ENCODE measurements around the gene NAT9.
A peak's percentile ranks its signal among the peaks of the same experiment; 100 is the strongest.

NAT9 gene

DNA sequence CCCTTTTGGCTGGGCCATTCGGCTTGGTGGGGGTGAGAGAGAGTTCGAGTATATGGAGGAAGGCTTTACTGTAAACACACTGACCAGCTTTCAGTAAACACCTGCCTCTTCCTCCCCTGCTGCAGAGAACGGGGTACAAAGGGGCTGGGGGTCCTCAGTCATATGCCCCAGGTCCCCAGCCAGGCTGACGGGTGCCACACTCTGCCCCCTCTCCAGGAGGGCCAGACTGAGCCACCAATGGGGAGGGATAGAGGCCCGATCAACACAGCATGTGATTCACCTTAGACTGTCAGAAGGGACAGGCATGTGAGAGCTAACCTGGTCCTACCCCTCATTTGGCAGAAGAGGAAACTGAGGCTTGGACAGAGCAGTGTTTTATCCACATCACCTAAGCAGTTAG is 14.7 kb downstream of the NAT9 start:
- DNase-seq (ENCODE audit: low read depth) = no peak

DNA sequence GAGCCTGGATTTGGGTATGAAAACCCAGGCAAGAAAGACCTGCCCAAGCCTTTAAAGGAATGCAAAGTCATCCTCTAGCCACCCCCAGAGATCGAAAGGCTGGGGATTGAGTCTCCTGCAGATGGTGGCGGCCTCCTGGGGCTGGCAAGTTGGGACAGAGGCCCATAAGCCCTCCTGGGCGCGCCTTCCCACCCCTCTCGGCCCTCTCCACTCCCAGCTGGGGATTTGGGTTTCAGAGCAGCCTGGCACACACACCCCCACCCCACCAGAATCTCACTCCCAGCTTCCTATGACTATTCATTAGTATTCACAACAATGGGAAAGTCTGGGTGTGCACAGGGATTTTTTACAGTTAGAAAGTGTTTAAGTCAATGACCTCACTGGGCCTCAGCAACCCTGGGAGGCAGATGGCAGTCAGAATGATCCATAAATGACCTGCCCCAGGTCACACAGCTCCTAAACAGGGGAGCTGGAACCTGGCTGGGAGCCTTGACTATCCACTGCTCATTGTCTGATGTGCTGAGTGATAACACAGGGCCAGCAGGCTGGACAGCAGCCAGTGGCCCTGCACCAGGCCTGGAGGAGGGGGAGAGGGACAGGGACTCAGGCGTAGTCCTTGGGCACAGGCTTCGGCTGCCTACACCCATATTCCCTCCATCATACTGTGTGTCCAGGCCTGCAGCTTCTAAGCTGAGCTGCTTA is 15.6 kb downstream of the NAT9 start:
- DNase-seq (ENCODE audit: low read depth) = no peak

DNA sequence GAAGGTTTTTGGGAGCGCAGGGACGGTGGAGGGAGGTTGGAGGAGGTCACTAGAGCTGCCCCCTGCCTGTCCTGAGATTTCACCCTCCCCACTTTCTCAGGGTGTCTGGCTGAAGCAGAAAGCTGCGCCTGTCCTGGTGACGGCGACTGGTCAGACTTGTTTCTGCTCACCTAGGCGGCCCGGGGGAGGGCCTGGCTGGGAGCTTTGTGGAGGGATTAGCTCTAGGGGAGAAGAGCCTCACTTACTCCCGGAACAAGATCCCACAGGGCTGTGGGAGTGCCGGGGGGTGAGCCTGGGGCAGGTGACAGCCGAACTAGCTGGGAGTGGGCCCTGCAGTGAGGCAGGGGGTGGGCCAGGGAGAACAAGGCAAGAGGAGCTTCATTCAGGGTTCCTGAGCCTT is 16.2 kb downstream of the NAT9 start:
- DNase-seq (ENCODE audit: low read depth) = no peak

DNA sequence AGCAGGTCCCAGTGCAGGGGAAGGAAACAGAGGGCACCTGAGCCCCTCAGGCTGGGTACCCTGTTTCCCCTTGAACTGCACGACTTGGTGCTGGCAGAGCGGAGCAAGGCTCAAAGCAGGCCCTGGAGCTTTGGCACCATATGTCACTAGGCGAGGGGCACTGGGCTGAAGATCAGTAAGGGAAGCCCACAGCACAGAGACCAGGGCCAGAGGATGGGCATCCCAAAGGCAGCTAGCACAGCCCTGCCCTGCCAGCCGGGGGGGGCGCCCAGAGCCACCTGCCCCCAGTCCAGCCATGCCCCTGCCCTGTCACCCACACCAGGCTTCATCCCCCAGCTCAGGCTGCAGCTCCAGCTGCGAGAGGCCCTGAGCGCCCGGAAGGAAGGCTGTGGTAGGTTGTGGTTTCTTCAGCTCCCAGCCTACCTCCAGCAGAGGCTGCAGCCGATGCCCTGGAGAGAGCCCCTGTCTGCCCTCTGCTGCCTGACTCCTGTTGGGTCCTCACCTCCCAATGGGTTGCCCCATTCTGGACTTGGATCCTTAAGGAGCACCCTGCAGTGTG is 16.8 kb downstream of the NAT9 start:
- DNase-seq (ENCODE audit: low read depth) = no peak

DNA sequence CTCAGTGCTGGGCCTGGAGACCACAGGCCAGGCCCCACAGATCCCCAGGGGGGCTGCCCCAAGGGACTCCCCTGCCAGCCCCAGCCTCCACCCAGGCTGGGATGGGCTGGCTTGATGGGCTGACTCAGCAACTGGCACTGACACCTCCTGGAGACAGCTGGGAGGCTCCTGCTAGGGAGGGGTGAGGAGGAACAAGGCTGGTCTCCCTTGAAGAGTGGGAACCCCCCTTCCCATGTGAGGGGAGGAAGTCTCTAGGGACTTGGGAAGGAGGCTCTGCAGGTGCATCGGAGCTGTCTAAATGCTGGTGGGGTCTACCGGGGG is 17.3 kb downstream of the NAT9 start:
- no peak for DNase-seq (ENCODE audit: low read depth)

DNA sequence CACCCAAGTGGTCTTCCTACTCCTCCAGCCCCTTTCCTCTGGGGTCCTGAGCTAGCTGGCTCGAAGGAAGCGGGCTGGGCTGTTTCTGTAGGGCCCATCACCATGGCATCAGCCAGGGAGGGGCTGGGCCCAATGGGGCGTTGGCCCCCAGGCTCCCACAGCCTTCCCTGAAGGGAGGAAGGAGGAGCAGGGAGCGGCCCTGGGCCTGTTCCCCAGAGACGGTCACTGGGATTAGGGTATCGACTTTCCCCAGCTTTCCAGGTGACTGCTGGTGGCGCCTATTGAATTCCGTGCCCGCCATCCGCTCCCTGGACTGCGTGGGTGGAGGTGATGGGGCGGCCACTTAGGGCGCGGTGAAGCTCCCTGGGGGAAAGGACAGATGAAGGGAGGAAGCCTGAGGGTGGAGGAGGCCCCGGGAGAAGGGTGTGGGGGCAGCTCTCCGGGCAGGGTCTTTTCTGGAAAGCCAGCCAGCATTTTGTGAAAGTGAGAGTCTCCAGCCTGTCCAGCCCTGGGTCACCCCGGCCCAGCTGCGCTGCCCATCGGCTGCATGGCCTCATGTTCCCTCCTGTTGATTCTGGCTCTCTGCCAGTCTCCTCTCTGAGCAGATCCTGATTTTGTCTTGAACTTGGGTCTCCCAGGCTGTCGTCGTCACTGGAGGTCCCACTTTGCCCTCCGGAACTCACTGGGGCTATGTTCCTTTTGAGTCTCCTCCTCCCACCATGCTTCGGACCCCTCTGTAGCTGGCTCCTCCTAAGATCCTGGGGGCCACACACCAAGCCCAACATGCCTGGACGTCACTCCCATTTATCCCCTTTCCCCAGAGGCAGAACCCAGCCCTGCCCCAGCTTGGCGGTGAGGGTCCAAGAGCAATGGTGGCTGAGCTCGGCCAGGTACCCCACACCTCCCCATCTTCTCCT is 18.0 kb downstream of the NAT9 start:
- no peak for DNase-seq (ENCODE audit: low read depth)

DNA sequence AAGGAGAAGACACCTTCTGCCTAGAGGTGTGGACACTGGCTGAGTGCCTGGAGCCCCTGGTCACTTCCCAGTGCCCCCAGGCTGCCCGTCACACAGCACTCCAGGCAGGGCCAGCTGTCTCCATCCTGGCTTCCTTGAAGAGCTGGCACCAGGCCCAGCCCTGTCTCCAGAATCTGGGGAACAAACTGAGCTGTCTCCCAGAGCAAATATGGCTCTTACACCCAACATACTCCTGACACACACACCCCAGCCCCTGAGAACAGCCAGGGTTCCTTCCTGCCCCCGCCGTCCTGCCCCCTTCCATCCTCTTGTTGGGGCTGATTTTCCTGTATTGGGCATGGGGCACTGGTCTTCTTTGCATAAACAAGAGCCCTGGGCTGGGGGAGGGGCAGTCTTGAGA is 18.6 kb downstream of the NAT9 start:
- DNase-seq (ENCODE audit: low read depth) = no peak

DNA sequence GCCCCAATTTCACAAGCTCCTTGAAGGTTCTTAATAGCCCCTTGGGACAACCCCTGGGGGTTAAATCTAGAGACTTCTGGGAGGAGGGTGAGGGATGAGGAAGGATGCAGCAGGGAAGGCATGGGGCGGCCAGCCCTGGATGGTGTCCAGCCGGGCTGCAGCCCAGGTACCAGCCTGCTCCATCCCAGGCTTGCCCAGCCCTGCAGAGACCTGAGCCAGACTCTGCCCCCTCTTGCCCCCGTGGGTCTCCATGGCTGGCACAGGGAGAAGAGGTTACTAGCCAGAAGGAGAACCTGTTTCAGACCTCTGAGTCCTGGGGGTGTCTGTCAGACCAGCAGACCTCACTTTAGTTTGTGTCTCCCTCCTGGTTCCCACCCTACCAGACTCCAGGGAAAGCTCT is 19.3 kb downstream of the NAT9 start:
- no peak for DNase-seq (ENCODE audit: low read depth)

DNA sequence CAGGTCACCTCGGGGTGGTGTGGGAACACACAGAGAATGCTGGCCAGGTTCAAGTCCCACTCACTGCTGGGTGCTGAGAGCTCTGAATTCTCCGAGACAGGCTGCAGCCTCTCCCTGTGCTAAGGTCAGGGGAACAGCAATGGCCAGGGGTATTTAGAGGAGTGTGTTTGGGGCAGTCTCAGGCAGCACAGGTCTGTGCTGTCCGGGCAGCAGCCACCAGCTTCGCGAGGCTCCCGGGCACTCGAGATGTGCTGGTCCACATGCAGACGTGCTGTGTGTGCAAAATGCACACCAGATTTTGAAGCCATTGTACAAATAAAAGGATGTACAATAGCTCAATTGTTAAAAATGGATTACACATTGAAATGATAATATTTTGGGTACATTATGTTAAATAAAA is 20.6 kb downstream of the NAT9 start:
- no peak for DNase-seq (ENCODE audit: low read depth)

DNA sequence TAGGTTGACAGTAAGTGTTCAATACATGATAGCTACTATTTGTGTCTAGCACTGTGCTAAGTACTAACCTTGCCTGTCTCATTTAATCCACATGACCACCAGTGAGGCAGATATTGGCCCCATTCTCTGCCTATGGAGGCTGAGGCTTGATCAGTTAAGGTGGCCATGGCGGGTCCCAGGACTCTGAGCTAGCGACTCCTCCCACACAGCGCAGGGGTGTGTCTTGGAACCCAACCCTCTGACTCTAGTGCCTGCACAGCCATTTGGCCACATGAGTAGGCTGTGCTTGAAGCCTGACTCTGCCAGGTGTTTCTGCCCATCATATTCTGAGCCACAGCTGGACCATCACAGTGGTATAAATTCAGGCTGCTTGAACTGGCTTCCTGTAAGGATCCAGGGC is 21.3 kb downstream of the NAT9 start:
- DNase-seq (ENCODE audit: low read depth) = no peak

DNA sequence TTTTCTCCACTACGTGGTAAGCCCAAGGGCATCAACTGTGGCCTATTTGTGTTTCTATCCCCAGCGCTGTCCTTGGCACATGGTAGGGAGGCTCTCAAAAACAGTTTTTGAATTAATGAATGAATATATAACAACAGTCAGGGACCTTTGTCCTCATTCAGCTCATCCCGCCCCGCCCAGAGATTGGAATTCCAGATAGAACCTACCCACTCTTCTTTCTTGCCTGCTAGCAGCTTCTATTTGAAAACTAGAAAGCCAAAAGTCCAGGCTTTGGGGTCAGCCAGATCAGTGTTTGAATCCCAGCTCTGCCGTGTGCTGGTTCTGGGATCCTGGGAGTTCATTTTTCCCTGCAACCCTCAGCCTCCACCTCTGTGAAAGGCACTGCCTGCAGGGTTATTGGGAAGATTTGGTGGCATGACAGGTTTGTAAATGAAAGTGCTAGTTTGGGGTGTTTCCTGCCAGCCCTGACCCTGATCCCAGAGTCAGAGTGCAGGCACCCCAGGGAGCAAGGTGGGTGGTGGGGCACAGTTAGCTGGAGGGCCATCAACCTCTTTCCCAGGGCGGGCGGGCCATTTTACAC is 23.2 kb downstream of the NAT9 start:
- no peak for DNase-seq (ENCODE audit: low read depth)

DNA sequence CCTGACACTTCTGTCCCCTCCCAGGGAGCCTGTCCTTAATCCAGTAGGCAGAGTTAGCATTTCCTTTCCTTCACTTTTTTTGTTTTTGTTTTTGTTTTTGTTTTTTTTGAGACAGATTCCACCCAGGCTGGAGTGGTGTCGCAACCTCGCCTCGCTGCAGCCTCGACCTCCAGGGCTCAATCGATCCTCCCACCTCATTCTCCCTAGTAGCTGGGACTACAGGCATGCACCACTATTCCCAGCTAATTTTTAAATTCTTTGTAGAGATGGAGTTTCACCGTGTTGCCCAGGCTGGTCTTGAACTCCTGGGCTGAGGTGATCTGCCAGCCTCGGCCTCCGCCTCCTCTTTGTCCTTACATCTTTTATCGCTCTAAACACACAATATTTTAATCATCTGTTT is 23.7 kb downstream of the NAT9 start:
- DNase-seq (ENCODE audit: low read depth) = no peak

DNA sequence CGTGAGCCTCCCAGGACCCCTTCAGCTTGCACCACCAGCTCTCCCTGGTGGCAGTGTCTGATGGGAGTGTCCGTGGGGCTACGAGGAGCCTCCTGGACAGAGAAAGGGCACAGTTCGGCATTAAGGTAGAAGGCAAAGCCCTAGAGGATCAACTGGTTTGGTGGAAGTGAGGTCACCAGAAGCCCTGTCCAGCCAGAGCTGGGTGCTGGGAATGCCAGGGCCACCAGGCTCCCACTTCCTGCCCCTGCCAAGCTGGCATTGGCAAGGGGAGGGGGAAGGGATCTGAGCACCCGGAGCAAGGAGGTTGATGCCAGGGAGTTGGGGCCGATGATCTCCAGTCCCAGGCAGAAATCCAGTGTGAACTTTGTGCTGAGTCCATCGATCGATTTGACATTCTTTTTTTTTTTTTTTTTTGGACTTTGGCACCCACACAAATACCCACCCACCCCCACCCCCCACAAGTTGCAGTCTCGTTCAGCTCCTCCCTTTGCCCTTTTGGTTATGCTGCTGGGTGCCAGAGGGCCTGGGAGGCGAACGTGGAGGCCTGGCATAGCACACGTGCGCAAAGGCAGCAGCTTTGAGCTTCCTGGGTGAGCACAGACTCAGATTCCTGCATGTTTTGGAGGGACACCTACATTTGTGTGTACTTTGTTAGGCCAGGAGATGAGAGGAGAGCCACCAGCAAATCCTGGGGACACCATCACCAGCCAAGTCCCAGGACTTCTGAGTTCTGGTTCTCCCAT is 25.6 kb downstream of the NAT9 start:
- no peak for DNase-seq (ENCODE audit: low read depth)

DNA sequence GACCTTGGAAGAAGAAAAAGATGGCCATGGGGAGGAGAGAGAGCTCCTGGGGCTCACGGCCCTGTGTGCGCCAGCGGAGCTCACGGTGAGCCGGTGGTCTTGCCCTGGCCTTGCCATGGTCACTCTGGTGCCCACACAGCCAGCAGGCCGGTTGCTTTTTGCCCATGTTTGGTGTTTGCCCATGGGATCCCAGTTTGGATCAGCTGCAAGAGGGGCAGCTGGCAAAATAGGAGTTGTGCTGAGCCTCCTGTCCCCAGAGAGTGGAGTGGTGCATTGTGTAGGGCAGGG is 26.2 kb downstream of the NAT9 start:
- no peak for DNase-seq (ENCODE audit: low read depth)

DNA sequence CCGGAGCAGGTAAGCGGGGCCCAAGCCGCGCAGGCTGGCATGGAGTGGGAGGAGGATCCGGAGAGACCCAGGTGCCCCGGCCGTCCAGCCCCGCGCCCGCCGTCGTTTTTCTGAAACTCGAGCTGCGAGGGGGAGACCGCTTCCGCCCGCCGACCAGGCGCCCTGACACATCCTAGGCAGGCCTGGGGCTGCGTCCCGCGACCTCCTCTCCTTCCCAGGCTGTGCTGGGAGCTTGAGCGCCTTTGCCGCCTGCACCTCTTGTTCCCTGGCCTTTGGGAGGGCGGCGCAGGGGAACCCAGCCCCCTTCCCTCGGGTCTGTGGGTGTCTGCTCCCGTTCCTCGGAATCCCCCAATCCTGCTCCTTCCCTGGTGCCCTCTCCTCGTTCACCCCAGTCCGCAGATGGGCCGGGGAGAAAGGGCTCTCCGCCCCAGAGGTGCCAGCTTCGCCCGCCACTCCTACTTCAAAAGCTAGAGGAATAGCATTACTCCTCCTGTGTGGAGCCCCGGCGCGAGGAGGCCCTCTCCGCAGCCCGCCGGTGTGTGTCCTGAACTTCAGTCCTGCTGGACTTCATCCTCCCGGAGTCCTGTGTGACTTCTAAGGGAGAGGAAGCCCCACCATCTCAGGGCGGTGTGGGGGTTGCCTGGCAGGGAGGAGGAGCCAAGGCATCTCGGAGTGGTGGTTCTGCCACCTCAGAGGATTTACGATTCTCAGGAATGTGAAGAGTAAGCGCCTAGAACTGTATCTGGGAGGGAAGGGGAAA is 26.7 kb downstream of the NAT9 start:
- no peak for DNase-seq (ENCODE audit: low read depth)

DNA sequence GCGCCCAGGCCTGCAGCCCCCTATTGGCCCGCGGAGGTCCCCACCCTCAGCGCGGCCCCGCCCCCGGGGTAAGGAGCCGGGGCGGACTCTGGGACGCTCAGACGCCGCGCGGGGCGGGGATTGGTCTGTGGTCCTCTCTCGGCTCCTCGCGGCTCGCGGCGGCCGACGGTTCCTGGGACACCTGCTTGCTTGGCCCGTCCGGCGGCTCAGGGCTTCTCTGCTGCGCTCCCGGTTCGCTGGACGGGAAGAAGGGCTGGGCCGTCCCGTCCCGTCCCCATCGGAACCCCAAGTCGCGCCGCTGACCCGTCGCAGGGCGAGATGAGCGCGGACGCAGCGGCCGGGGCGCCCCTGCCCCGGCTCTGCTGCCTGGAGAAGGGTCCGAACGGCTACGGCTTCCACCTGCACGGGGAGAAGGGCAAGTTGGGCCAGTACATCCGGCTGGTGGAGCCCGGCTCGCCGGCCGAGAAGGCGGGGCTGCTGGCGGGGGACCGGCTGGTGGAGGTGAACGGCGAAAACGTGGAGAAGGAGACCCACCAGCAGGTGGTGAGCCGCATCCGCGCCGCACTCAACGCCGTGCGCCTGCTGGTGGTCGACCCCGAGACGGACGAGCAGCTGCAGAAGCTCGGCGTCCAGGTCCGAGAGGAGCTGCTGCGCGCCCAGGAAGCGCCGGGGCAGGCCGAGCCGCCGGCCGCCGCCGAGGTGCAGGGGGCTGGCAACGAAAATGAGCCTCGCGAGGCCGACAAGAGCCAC is 27.4 kb downstream of the NAT9 start, which contains the start of gene NHERF1:
TSS of gene NHERF1 (plus strand) at position 100 of the 750 bp plus-strand sequence. CDS start at position 319, 219 bp downstream.
- DNase-seq (ENCODE audit: low read depth) = peak; percentile 38

DNA sequence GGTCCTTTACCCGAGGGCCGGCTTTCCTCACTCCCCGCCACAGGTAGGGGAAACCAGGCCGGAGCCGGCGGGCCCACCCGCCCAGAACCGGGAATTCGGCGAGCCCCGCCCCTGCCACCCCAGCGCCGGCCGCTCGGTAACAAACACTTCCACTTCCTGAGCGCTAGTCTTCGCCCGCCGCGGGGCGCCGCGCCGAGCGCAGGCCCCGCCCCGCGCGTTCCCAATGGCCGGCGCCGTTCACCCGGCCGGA is 27.9 kb downstream of the NAT9 start:
- DNase-seq (ENCODE audit: low read depth) = no peak

DNA sequence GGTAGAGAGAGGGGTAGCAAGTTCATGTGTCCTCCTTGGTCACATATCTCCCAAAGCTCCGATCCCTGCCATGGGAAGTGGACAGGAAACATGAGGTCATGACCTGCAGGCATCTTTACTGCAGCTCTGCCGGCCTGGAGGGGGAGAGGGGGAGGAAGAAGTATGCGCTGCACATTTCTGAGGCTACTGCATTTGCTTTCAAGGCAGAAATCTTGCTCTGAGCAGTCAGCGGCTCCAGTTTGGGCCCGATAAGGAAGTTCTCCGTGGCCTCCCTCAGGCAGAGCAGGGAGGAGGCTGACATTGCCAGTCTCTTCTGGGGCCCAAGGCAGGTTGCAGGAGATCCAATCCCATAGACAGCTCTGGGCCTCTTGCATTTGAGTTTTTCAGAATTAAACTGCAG is 29.2 kb downstream of the NAT9 start:
- DNase-seq (ENCODE audit: low read depth) = no peak

DNA sequence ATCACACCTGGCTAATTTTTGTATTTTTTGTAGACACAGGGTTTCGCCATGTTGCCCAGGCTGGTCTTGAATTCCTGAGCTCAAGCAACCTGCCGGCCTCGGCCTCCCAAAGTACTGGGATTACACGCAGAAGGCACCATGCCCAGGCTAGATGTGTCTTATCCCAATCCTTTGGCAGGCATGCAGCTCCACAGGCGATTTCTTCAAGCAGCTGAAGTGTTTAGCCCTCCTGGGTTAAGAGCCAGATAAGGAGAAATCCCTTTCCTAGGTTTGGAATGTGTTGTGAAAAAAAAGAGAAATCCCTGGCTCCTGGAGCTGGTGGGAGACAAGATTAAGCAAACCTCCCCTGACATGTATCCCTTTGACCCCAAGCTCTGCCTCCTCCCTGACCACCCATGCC is 29.8 kb downstream of the NAT9 start:
- DNase-seq (ENCODE audit: low read depth) = no peak

DNA sequence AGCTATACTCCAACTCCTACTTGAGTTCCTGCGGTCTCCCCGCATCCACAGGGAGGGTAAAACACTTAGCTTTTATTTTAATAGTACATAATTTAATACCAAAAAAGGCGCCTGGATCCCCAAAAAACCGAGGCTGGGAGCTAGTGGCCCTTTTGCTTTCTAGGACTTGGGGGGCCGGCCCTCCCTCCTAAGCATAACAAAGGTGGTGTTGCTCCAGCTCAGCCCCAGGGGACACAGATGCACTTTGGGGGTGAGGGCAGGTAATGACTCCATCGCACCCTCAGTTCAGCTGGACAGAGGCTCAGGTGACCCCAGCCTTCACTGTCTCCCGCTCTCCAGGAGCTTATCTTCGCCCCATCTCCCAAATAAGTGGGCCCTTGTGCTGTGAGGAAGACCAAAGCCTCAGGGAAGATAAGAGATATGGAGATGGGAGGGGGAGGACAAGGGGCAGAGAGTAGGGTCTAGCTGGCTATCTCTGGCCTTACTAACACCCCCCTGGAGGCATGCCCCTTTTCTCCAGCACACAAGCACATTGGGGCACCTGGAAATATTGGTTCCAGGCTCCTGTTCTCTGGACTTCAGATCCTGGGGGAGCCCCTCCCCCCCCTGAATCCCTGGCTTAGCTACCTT is 30.5 kb downstream of the NAT9 start:
- no peak for DNase-seq (ENCODE audit: low read depth)

Measured in HS-27A (cell line).